HG03457 (cell line): ENCODE measurements around the gene HSD11B1.

Source experiments
- ATAC-seq: cut with Tn5 transposase; IDR thresholded peaks from one replicate; pipeline ENCODE4 v1.9.1; 2021; ENCODE audit warnings: moderate number of reproducible peaks; ENCODE audit not compliant: unreplicated experiment

HSD11B1 gene

DNA sequence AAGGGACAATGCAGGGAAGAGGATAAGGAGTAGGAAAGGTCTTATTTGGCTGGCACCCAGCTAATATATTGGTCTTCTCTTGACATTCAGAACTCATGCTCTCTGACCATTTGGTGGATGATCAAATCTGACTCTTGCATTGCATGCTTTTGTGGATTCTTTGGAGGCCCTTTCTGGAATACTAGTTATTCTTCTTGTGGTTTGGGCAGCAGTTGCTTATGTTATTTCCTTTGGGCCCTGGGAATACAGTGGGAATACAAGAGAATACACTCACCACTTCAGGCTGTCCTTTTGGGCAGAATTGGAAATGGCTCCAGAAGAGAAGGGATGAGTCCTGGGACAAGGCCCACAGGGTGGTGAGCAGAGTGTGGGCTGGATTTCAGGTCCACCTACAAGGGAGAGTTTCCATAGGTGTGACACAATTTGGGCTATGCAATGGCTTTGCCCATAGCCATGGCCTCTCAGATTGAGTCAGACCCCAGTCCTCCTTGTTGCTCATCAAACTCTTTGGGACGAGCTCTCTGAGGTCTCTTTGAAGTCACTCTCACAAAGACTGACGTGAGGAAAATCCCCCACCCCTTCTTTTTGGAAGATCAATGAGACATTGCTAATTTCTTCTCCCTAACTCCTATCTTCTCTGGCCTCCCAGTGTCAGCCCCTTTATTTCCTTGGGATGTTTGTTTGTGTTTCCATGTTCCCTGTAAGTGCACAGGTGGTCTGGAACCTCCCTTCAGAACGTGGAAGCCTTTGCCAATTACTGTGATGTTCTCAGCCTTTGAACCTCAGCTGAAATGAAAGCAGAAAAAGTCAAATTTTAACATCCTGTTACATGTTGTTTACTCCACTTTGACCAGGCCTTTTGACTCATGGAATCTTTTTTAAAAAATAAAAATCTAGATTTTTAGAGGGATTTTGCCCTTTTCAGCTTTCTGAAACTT is 19.4 kb downstream of the HSD11B1 start:
- ATAC-seq: no peak

DNA sequence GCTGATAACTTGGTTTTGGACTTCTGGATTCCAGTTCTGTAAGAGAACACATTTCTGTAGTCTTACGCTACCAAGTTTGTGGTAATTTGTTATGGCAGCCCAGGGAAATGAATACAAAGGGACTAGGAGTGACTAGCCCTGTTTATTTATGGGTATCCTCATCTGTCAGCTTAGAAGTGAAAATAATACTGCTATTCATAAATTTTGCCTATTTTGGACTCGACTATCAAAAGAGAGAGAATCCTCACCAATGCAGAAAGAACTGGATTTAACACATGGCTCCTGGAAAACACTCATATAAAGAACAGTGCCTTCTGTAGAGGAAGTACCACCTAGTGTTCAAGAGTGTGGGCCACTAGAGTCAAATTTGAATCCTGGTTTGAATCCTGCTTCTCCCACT is 22.6 kb downstream of the HSD11B1 start:
- ATAC-seq: no peak

DNA sequence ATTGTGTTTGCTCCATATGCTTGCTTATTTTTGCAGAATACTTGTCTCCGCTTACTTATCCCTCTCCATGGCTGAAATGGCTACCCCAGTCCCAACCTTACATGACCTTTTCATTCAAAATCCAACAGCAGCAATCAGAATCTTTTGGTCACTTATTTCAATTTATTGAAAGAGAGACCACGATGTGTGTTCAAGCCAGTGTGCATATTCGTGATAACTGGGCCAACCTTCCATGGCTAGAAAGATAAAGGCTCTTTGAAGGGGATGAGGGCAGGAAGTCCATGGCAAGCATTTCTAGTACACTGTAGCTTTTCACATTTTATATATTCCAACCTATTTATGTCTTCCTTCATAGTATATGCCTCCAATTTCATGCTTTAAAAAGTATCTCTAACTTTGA is 23.1 kb downstream of the HSD11B1 start:
- ATAC-seq: no peak

DNA sequence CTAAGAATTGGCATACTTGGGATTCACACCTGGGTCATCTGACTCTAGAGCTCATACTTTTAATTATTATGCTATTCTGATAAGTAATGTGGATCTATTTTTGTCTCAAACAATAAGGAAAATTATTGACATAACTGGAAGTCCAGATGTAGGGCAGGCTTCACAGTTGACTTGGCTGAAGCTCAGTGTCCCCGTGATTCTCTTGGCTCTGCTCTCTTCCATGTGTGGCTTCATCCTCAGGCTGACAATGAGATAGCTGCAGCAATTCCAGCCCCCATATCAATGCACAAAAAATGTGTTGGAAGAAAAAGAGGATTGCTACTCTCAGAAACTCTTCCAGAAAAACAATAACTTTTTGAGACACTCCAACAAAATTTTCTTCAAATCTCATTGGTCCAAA is 23.8 kb downstream of the HSD11B1 start:
- no peak for ATAC-seq

DNA sequence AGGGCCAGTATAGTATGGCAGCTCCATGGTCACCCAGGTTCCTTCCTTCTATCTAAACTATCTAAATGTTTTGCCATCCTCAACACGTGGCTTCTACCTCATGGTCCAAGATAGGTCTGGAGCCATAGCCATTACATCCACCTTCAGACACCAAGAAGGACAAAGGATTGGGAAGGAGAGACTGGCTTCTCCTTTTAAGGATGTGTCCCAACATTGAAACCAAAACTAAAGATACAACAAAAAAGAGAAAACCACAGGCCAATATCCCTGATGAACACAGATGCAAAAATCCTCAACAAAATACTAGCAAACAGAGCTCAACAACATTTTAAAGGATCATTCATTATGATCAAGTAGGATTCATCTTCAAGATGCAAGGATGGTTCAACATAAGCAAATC is 24.8 kb downstream of the HSD11B1 start:
- no peak for ATAC-seq

DNA sequence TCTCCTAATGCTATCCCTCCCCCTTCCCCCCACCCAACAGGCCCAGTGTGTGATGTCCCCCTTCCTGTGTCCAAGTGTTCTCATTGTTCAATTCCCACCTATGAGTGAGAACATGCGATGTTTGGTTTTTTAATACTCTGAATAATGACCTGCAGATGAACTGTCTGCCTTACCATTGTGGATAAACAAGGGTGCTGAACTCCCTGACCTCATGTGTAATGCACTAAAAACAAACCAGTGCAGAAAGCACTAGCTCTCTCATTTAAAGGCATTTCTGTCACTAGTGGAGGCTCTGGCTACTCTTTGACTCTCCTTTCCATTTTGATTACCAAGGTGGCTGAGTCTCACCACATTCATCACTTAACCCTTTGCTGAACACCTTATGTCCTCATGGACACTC is 28.1 kb downstream of the HSD11B1 start:
- no peak for ATAC-seq

DNA sequence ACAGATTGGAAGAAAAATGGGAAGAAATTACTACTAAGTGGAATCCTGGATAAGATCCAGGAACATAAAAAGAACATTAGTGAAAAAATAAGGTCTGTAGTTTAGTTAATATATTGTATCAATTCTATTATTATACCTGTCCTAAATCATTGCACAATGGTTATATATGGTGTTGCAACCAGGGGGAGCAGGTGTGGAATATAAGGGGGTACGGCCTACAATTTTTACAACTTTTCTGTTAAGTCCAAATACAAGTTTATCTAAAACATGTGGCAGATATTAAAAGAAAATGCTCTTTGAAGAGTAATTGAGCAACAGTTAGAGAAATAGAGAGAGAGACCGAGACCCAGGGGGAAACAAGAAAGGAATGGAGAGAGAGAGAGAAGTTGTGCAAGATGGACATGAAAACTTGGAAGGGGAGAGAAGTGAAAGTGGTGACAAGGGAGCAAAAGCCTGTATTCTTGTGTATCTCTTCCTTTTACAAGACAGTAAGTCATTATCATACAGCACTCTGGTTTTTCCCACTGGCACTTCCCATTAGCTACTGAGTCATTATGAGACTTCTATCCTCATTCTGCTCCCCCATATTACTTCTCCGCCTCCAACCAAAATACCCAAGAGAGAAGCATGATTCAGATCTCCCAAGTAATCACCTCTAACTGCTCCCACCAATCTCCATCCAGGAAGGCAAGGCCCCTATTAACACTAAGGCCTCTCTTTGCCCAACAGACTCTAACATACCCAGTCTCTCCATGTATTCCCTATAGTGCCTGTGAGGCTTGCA is 29.0 kb downstream of the HSD11B1 start:
- ATAC-seq: no peak

DNA sequence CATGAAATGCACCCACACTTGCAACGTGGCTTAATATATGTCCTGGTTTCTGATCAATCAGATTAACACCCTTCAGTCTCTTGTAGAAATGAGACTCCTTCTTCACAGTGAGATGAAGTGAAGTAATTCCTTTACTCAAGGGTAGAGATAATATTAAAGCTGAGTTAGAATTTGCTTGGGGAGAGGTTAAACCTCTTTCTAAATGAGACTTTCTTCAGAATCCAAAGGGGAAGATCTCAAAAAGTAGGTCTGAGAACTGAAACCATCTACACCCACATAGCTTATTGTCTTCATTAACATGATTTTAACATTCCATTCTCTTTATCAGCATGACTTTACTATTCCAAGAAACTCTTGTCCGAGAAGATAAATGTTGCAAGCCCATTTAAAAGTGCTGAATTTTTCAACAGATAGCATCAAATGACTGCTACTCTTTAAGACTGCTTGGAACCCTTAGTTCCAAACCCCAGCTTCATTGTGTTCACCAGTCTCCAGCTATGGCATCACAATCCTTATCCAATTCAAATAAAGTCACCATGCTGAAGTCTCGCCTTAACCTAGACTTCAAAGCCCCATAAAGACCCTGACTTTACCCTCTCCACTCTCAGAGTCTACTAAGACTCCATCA is 32.0 kb downstream of the HSD11B1 start:
- no peak for ATAC-seq

DNA sequence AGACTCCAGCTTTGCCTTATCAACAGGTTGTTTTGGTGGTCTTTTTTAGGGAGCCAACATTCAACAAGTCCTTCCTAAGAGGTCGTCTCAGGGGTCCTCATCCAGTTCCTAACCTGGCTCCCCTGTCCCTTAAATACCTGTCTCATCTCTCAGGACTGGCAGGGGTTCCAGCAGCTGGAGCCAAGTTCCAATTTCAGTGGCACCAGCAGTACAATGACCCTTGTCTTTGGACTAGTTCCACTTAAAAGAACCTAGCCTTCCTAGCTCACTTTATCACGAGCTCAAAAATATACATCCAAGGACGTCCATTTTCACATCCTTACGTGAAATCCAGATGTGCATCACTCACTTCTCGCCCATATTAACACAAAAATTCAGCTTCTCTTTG is 32.5 kb downstream of the HSD11B1 start:
- no peak for ATAC-seq

DNA sequence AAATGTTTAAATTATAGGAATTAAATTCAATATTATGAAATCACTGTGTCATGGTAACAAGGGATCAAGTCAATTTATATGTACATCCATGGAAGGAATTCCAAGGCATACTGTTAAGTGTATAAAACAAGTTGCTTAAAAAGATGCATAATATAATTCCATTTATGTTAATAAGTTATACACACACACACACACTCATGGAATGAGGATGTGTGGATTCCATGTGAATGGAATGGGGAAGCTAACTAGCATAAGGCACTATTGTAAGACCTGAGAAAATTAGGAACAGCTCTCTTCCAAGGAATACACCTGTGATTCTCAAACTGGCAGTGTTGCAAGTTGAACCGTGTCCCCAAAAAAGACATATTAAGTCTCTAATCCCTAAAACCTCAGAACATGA is 33.6 kb downstream of the HSD11B1 start:
- no peak for ATAC-seq

DNA sequence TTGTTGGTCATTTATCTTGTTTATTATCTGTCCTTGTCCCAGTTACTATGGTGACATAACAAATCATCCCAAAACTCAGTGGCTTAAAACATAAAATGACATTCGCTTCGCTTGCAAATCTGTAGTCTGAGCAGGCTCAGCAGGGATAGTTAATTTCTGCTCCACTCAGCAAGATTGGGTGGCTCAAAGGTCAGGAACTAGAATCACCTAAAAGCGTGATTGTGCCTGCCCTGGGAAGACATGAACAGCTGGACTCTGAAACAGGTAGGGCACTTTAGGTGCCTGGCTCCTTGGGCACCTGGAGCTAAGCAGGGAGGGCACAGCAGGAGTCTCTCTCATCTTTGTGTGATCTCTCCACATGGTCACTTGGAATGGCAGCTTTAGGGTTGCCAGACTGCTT is 36.5 kb downstream of the HSD11B1 start:
- no peak for ATAC-seq

DNA sequence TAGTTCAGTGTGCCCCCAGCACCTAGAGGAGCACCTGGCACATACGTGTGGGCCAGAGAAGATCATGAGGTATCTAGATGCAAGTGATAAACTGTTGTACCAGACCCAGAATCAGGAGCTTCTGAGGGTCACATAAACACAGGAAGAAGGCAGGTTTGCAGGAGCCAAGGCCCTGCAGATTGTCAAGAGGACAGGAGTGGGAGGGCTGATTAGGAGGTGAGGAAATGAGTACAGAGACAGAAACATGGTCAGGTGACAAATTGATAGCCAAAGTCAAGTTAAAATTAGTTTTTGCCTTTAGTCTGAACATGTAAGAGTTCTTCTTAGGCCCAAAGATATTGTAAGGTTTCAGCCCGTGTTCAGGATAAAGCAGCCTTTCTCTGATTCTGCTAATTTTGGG is 37.2 kb downstream of the HSD11B1 start:
- no peak for ATAC-seq

DNA sequence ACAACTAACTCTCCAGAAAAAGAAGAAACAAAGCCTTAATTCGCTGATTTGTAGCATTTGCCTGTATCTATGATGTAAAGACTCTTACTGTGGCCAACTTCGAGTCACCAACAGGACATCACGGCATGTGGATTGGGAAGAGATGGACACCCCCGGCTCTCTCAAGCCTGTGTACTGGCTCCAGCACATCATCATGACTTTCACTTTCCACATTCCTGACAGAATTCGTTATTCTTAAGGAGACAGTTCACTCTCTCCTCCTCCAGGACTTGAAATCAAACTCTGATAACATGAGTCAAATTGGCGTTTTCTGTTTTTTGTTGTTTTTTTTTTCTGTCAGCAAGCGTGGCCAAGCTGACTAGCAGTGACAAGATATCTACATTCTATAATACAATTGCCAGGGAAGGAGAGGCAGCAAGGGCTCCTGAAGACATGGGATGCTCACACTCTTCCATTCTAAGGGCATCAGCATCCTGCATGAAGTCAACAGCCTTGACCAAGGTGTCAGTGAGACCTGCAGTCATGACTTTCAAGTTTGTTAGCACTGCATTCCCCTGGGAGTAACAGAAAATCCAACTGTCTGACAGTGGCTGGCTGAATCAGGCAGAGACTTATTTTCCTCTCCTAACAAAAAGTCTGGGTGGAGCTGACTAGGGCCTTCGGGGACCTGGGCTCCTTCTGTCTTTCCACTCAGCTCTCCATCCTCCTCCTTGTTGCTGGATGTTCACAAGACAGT is 37.9 kb downstream of the HSD11B1 start:
- no peak for ATAC-seq

DNA sequence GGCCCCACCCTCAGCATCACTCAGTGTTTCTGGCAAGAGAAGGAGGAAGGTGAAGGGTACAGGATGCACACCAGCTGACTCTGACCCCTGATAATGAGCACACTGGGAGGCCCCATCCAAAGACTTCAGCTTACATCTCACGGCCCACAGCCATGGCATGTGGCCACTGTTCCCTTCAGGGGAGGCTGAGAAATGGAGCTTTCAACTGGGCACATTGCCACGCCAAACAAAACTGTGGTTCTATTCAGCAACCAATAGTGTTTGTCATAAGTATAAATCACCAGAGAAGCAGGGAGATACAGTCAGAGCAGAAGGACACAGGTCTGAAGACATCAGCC is 38.5 kb downstream of the HSD11B1 start:
- no peak for ATAC-seq

DNA sequence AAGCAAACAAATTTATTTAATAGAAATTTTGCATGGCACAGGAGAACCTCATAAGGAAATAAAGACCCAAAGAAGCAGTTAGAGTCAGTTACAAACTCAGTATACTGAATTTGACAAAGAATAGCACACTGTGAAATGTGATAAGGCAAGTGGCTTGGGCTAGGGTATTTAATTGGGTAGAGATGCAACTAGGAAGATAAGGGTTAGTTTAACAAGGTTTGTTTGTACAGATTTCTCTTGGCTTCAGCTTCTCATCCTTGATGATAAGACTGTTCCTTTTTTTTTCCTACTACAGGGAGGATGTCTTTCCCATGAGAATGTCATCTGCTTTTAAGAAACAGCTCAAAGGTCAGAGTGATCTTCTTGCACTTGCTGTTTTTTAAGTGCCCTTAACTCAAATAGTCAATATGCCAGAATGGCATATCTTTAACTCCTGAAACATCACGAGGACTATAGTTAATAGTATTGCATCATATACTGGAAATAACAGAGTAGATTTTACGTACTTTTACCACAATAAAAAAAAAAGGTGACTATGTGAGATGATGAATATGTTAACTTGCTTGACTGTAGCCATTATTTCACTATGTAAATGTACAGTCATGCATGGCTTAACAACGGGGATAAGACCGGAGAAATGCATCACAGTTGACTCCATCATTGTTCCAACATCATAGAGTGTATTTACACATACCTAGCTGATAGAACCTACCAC is 42.0 kb downstream of the HSD11B1 start:
- ATAC-seq: no peak

DNA sequence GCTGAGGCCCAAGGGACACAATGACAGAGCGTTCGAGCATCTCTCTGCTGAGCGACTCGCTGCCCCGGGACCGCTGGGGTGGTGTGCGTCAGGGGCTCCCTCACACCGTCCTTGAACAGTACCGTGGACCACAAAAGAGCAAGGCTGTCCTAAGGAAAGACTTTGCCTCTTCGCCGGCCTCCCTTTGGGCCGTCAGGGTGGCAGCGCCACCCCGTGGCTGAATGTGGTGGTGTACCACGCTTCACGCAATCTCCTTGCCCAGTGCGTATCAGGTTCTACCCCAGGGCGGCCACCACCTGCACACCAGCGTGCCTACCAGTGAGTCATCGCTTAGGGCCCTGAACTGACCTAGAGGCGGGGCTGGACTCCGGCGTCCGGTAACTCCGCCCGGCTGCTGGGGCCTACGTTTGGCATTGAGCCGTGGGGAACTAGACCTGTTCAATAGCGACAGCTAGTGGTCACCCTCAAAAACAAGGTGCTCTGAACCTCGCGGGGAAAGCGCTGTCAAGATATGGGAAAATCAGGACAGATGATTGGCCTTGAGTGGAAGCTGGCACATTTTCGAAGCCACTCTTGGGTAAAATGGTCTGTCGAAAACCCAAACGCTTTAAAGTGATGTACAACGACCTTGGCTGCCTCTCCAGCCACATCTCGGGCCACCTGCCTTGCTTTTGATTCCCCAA is 43.1 kb downstream of the HSD11B1 start:
- peak; percentile 72 for ATAC-seq

DNA sequence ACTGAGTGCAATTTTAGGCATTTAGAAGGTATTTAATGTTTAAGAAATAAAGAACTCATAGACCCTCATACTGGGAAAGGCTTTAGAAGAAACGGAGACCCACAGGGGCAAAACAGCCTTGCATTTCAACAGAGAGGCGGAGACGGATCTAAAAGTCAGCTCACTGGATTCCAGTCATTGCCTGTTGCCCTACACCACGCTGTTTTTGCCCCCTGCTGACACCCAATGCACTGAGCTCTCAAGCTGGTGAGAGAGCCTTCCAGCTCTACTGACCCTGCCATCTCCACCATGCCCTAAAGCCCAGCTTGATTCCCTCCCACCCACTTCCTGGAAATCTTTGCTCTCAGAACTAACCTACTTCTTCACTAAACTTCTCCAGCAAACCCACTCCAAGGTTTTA is 44.0 kb downstream of the HSD11B1 start:
- no peak for ATAC-seq

DNA sequence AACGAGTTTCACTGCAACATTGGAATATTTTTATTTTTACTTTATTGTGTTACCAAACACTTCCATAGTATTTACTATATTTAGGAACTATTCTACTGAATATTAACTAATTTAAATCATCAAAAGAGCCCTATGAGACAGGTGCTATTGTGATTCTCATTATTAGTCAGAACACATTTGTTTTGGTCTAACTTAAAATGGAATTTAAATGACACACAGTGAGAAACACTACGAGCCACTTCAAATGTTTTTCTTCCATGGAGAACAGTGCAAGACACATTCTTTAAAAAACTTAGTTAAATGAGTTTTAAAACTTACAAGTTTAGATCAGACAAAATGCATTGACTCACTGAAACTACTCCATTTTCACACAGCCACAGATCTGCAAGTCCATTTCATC is 44.6 kb downstream of the HSD11B1 start:
- ATAC-seq: no peak

DNA sequence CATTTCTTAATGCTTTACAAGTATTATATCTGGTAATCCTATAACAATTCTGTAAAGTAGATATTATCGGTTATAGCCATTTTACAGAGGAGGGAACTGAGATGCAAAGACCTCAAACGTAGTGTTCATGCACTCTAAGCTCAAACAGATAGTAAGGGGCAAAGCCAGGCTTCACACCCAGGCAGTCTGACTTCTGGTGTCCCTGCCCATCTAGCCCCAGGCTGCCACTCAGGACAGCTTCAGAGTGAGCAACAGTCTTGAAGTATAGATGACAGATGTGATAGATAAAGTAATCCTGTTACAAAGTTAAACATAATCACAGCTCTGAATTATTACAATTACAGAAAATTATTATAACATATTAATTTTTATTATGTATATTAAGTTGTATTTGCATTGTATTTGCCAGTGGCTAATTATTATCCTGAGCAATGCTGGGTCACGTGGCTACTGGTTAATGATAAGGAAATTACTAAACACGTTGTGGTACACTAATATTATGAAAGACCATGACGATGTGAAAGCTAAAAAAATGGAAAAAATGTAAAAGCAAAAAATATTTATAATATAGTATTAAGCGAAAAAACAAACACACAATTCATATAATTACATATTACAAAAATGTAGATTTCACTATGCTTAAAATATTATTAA is 45.2 kb downstream of the HSD11B1 start:
- ATAC-seq: no peak
